NT2/D1 (cell line): ENCODE measurements around the gene AADACL4.

Source experiments
- SUZ12 ChIP-seq: IDR thresholded peaks from 2 replicates; pipeline ENCODE4 v1.6.1; 2011; ENCODE audit not compliant: insufficient read length, insufficient read depth; ENCODE audit errors: extremely low read depth
- YY1 ChIP-seq: IDR thresholded peaks from 2 replicates; pipeline ENCODE4 v1.6.1; 2011; ENCODE audit not compliant: insufficient read length, insufficient read depth
- ZNF274 ChIP-seq: IDR thresholded peaks from 2 replicates; pipeline ENCODE4 v1.6.1; 2011; ENCODE audit warnings: mild to moderate bottlenecking, low read depth, low read length

DNA sequence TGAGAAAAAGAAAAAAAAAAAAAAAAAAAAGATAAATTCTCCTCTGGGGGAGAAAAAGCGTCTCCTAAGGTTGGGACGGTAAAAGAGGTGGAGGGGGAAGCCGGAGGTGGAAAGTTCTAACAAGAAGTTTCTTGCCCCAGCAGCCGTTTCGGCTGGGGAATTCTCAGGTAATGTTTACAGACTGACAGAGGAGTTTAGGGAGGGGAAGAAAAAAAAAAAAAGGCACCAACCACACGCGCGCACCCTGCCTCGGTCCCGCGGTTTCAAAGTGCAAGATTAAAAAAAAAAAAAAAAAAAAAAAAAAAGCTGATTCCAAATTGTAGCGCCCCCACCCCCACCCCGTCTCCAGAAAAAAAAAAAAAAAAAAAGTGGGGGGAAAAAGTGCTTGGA, 26.4 kb upstream of the AADACL4 start:
- TF ChIP-seq YY1 = no peak
- no peak for TF ChIP-seq SUZ12
- TF ChIP-seq ZNF274 = no peak
